Activated naive CD4-positive, alpha-beta T cell treated with anti-CD3 and anti-CD28 coated beads, Interleukin-2, amount 10 ng/mL, durations not matched to agents 7 days and 5 days (primary cell): Measurements from ENCODE around the gene LINS1.

Source experiments
- CTCF ChIA-PET: fragments of 350-600 bp; sonication (Branson Sonifier 250); formaldehyde crosslinking; loops from one replicate; lab custom pipeline; 2021; ENCODE audit warnings: antibody characterized with exemption; lab: Charles Lee
- DNase-seq: peaks from one replicate; pipeline ENCODE4 v3.0.0-alpha.2; 2020
- H3K27ac Mint-ChIP-seq: one replicate; pipeline ENCODE4 v1.8.0; 2021; ENCODE audit warnings: mild to moderate bottlenecking, moderate library complexity, mixed read lengths
- H3K27me3 Mint-ChIP-seq: one replicate; pipeline ENCODE4 v1.8.0; 2021; ENCODE audit warnings: mild to moderate bottlenecking, mixed read lengths
- H3K36me3 Mint-ChIP-seq: one replicate; pipeline ENCODE4 v1.8.0; 2021; ENCODE audit warnings: mixed read lengths
- H3K4me1 Mint-ChIP-seq: one replicate; pipeline ENCODE4 v1.8.0; 2021; ENCODE audit warnings: mixed read lengths
- H3K4me3 Mint-ChIP-seq: one replicate; pipeline ENCODE4 v1.8.0; 2021; ENCODE audit warnings: mild to moderate bottlenecking, moderate library complexity, mixed read lengths
- H3K9me3 Mint-ChIP-seq: one replicate; pipeline ENCODE4 v1.8.0; 2021; ENCODE audit warnings: mixed read lengths

LINS1 gene

DNA sequence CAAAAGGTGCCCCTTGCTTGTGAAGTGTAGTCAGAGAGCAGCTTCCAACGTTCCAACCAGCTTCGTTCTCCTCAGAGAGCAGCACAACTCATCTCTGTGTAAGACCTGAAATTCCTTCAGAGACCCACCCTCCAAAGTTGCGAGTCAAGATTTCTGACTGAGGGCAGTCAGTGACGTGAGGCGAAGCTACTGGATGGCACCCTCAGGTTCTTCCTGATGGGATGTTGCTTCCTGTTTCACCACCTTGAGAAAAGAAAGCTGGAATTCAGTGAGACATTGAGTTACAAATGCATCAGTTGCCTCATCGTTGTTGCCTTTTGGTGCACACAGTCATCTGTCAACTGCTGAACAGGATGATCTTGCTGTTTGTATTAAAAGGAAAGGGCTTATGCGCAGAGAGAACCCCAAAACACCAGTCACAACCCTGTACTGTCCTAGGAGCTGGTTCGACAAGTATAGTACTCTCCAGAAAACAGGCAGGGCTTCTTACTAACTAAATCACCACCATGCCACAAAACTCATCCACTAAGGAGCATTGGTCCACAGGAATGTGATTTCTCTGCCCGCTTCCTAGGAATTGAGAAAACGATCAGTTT lies 73.1 kb downstream of the LINS1 start, which contains the start of gene CERS3:
Gene CERS3, minus strand, starts transcription at position 118 of the 596 bp plus-strand sequence. CDS start 27,101 bp downstream, outside the sequence.
- H3K4me1 Mint-ChIP-seq, result peaks cover 22% of the 10 kb centered on the region
- peaks cover 18% of the 10 kb centered on the region for H3K27me3 Mint-ChIP-seq
- no peaks in the 10 kb centered on the region for H3K36me3 Mint-ChIP-seq
- no peak within 1 kb of the TSS for H3K4me3 Mint-ChIP-seq
- CTCF ChIA-PET, result interaction anchor here (0.7 kb wide), 1 partner anchor 441 kb away, joined by 3 read pairs; no protein-coding TSS in a partner anchor
- no peaks in the 10 kb centered on the region for H3K9me3 Mint-ChIP-seq
- DNase-seq, result no peak
- peak within 1 kb of the TSS; percentile 37 for H3K27ac Mint-ChIP-seq

DNA sequence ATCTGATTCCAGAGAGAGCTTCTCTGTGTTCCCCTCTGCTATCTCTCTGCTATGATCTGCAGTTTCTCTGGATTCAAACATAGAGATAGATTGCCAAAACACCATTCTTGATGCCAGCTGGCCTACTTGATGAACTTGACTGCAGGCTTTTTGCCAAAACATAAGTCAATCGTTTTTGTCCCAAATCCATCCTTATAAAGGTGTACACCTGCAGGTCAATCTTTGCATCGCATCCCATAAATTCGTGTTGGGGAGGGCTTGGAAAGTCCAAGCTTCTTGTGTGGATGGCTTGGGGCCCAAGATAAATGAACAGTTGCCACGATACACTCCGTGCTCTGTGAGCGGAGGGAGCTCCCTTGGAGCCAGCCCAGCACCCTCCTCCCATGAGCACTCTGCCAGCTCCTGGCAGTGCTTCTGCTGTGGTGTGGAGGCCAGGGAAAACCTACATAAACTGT lies 75.9 kb downstream of the LINS1 start:
- Mint-ChIP-seq H3K4me3 (no peak overlapping the region), H3K4me1 (peaks cover 26% of the 10 kb centered on the region), H3K27ac (no peak overlapping the region), H3K27me3 (peaks cover 4% of the 10 kb centered on the region), H3K36me3 (peaks cover 2% of the 10 kb centered on the region), H3K9me3 (peaks cover 8% of the 10 kb centered on the region)
- DNase-seq, result no peak
- CTCF ChIA-PET, result interaction anchor here (2.5 kb wide), 1 partner anchor 176 kb away, joined by 6 read pairs; no protein-coding TSS in a partner anchor

DNA sequence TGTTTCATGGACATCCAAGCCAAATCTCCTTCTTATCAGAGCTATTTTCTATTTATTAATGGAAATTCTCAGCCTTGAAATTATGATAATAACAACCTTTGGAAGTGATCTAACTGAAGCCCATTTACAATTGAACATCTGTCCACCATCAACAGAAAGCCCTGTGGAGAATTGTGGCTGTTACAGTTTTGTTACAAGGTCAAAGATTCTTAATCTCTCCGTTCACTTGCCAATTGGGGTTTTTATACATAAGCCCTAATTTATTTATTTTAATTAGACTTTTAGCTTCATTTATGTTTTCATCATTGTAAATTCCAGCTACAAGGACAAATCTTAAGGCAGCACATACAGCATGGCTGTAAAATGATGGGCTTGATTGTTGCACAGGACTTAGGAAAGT lies 76.5 kb downstream of the LINS1 start:
- H3K36me3 Mint-ChIP-seq, result peaks cover 2% of the 10 kb centered on the region
- H3K9me3 Mint-ChIP-seq, result peaks cover 8% of the 10 kb centered on the region

DNA sequence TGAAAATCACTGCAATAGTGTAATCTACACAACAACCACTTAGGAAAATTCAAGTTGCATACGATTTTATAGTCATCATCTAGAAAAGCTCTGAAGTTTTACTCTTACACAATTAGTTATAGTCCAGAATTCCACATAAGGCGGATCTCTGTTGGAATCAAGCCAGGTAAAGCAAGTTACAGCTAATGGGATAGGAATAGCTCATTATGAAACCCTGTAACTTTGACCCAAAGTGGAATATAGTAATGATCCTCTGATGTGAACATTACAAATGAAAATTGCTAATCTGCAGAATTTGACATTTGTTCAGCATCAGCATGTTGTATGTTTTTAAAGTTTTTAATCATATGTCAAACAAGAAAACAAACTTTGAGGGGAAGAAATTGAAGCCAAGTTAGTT lies 77.7 kb downstream of the LINS1 start:
- peaks cover 31% of the 10 kb centered on the region for H3K4me1 Mint-ChIP-seq
- H3K36me3 Mint-ChIP-seq, result peaks cover 2% of the 10 kb centered on the region
- DNase-seq, result no peak
- CTCF ChIA-PET, result interaction anchor here (2.5 kb wide), 1 partner anchor 174 kb away, joined by 6 read pairs; no protein-coding TSS in a partner anchor
- H3K27me3 Mint-ChIP-seq, result peaks cover 3% of the 10 kb centered on the region
- no peak overlapping the region for H3K27ac Mint-ChIP-seq
- peaks cover 8% of the 10 kb centered on the region for H3K9me3 Mint-ChIP-seq
- H3K4me3 Mint-ChIP-seq, result no peak overlapping the region

More for the DNA sequence above, 76.5 kb downstream of the LINS1 start:
- H3K27me3 Mint-ChIP-seq, result peaks cover 3% of the 10 kb centered on the region
- CTCF ChIA-PET, result interaction anchor here (2.5 kb wide), 1 partner anchor 175 kb away, joined by 6 read pairs; no protein-coding TSS in a partner anchor
- DNase-seq, result no peak
- no peak overlapping the region for H3K27ac Mint-ChIP-seq
- no peak overlapping the region for H3K4me3 Mint-ChIP-seq
- peaks cover 32% of the 10 kb centered on the region for H3K4me1 Mint-ChIP-seq

DNA sequence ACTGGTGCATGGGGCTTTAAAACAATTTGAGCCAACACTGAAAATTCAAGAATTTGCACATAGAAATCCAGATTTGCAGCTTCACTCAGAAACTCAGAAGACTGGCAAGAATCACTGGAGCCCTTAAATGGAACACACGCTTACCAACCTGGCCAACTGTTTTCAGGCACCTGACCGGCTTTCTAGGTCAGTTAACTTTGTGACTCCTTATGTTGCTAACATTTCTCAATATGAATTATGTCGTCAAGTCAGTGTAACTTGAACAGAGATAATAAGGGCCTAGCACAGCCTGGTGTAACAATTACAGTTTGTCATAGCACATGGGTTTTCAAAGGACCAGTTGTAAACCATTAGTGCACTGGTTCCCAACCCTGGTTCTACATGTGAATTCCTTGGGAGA lies 80.1 kb downstream of the LINS1 start:
- CTCF ChIA-PET, result no interaction called here
- H3K4me3 Mint-ChIP-seq, result no peak overlapping the region
- no peak overlapping the region for H3K27ac Mint-ChIP-seq
- DNase-seq, result no peak
- peaks cover 8% of the 10 kb centered on the region for H3K9me3 Mint-ChIP-seq
- no peaks in the 10 kb centered on the region for H3K27me3 Mint-ChIP-seq
- peaks cover 2% of the 10 kb centered on the region for H3K36me3 Mint-ChIP-seq
- H3K4me1 Mint-ChIP-seq, result peaks cover 23% of the 10 kb centered on the region

DNA sequence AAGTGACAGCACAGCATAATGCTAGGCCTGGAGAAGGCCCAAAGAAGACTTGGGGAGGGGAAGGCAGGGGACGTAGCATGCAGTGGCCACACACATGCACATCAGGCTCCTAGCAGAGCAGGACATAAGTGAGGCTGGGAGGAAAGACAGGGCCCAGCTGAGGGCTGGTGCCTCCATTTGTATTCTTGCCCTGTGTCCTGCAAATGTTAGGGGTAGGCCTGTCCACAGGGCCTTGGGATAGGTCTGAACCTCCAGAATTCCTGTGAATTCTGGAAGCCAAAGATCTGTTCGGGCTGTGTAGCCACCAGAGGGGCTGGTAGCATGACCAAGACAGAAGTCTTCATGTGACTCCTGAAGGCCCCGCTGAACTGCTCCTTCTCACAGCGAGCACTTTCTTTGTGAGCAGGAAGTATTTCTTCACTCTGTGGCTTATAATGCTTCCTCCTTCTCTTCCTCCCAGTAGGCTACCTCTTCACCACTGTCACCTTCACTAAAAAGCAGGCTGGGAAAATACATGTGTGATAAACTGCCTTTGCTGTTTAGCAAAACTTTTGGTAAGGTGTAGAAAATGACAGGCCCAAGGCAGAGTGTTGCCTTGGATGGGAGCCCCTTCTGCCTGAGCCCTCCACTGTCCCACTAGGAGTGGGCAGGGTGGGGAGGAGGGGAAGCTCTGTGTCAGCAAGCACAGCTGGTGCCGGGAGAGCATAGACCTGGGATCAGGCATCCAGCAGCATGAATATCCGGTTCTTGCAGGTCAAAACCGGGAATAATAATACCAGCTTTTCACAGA lies 81.7 kb downstream of the LINS1 start:
- H3K9me3 Mint-ChIP-seq, result peaks cover 8% of the 10 kb centered on the region
- peaks cover 23% of the 10 kb centered on the region for H3K4me1 Mint-ChIP-seq
- peak overlapping the region; percentile 60 for H3K27ac Mint-ChIP-seq
- H3K36me3 Mint-ChIP-seq, result peaks cover 2% of the 10 kb centered on the region
- CTCF ChIA-PET, result interaction anchor here (1.2 to 1.6 kb wide), 2 partner anchors 52 to 169 kb away, joined by 3 to 5 read pairs; no protein-coding TSS in a partner anchor
- DNase-seq, result peak; percentile 30
- H3K4me3 Mint-ChIP-seq, result no peak overlapping the region
- no peaks in the 10 kb centered on the region for H3K27me3 Mint-ChIP-seq

DNA sequence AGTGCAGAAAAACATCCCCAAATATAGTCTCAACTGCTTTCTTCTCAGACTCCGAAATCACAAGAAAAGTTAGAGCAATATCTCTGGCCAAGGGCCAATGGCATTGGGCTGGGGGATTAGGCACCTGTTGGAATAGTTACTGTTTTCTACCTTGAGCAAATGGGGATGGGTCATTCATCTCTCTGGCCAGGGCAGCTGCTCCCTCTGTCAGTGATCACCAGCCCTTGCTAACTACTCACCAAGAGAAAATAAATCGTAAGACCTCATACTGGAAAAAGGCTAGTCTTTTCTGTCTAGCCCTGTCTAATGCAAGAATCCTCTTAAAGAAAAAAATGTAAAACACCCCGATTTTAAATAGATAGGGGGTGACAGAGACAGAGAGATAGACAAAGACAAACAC lies 84.1 kb downstream of the LINS1 start:
- Mint-ChIP-seq H3K36me3 (no peaks in the 10 kb centered on the region), H3K27me3 (peaks cover 9% of the 10 kb centered on the region), H3K9me3 (peaks cover 4% of the 10 kb centered on the region), H3K4me1 (peaks cover 25% of the 10 kb centered on the region), H3K27ac (no peak overlapping the region), H3K4me3 (no peak overlapping the region)
- DNase-seq, result no peak
- CTCF ChIA-PET, result no interaction called here
